HepG2 (cell line): Measurements from ENCODE around the gene ZFP28.

ENCODE experiments used
- YY1 ChIP-seq: IDR thresholded peaks from 2 replicates; pipeline ENCODE4 v1.6.1; 2011; ENCODE audit warnings: low read length, low read depth, moderate library complexity, mild to moderate bottlenecking; ENCODE audit not compliant: insufficient read depth, insufficient replicate concordance
- TF ChIP-seq, protein P1 (sequence below): sonication (generic); formaldehyde crosslinking; IDR thresholded peaks from 2 replicates; pipeline ENCODE4 v1.5.0; 2020; ENCODE audit warnings: mild to moderate bottlenecking, missing genetic modification reagents, moderate library complexity

GRCh38 chr19:56543776-56544175, 5.0 kb downstream of the ZFP28 start:
- TF ChIP-seq YY1: no peak
- TF ChIP-seq, protein P1, sequence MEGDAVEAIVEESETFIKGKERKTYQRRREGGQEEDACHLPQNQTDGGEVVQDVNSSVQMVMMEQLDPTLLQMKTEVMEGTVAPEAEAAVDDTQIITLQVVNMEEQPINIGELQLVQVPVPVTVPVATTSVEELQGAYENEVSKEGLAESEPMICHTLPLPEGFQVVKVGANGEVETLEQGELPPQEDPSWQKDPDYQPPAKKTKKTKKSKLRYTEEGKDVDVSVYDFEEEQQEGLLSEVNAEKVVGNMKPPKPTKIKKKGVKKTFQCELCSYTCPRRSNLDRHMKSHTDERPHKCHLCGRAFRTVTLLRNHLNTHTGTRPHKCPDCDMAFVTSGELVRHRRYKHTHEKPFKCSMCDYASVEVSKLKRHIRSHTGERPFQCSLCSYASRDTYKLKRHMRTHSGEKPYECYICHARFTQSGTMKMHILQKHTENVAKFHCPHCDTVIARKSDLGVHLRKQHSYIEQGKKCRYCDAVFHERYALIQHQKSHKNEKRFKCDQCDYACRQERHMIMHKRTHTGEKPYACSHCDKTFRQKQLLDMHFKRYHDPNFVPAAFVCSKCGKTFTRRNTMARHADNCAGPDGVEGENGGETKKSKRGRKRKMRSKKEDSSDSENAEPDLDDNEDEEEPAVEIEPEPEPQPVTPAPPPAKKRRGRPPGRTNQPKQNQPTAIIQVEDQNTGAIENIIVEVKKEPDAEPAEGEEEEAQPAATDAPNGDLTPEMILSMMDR (CRISPR knock-in tag): no peak
